Measurements from ENCODE around the gene ZRANB1. TPM values are rescaled to one million over a fixed set of nuclear protein-coding genes. Genes with fewer than 3 reads are reported as not detected.

ZRANB1 gene
- polyA plus RNA-seq, 1 experiment, result 9.3 TPM

DNA sequence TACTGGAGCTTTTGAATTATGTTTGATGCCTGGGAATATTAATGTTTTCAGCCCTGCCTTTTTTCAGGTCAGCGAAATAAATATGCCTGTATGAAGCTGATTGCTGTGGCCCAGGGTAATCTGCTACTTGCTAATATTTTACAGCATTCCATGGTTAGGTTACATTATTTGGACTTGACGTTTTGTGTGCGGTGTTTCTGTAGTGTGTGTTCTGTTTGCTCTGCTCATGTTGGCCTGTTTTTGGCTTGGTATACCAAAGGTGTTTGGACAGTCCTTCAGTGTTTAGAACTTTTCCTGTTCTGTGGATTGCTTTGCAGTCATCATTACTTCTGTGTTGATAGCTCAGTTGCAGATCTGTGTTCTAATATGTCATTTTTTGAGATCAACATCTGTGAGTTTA lies 11.5 kb downstream of the ZRANB1 start:
- Histone ChIP-seq H3K4me3 (ENCODE audit: low read depth, low read length) (no peak overlapping the region), H3K36me3 (ENCODE audit: control insufficient read depth, insufficient read depth, low read length) (no peaks in the 10 kb centered on the region), H3K27me3 (ENCODE audit: control insufficient read depth, insufficient read depth, low read length) (no peaks in the 10 kb centered on the region)
- POLR2A ChIA-PET, result no interaction called here
- DNase-seq (ENCODE audit: low read depth), result no peak
- TF ChIP-seq, protein P1, sequence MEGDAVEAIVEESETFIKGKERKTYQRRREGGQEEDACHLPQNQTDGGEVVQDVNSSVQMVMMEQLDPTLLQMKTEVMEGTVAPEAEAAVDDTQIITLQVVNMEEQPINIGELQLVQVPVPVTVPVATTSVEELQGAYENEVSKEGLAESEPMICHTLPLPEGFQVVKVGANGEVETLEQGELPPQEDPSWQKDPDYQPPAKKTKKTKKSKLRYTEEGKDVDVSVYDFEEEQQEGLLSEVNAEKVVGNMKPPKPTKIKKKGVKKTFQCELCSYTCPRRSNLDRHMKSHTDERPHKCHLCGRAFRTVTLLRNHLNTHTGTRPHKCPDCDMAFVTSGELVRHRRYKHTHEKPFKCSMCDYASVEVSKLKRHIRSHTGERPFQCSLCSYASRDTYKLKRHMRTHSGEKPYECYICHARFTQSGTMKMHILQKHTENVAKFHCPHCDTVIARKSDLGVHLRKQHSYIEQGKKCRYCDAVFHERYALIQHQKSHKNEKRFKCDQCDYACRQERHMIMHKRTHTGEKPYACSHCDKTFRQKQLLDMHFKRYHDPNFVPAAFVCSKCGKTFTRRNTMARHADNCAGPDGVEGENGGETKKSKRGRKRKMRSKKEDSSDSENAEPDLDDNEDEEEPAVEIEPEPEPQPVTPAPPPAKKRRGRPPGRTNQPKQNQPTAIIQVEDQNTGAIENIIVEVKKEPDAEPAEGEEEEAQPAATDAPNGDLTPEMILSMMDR (IDR thresholded peaks at IDR 0.05; ENCODE audit: insufficient read depth, low read depth, low read length), result no peak
- CTCF ChIA-PET, result interaction anchor here (1.0 kb wide), 2 partner anchors 9 to 27 kb away, joined by 3 to 6 read pairs; no protein-coding TSS in a partner anchor

DNA sequence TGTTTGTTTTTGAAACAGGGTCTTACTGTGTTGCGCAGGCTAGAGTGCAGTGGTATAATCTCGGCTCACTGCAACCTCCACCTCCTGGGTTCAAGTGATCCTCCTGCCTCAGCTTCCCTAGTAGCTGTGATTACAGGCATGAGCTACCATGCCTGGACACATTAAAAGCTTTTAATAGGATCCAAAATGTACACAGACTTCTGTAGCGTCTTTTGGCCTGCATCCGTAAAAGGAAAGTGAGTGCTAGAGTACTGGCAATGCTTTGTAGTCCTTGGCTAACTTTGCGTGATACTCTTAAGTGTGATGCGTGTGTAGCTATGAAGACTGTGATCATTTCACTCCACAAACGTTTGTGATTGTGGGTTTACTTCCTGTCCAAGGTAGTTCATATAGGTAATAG lies 13.3 kb downstream of the ZRANB1 start:
- TF ChIP-seq, protein P1 (IDR thresholded peaks at IDR 0.05; ENCODE audit: insufficient read depth, low read depth, low read length), result no peak
- H3K4me3 ChIP-seq (ENCODE audit: low read depth, low read length), result no peak overlapping the region
- CTCF ChIA-PET, result no interaction called here
- H3K36me3 ChIP-seq (ENCODE audit: control insufficient read depth, insufficient read depth, low read length), result no peaks in the 10 kb centered on the region
- H3K27me3 ChIP-seq (ENCODE audit: control insufficient read depth, insufficient read depth, low read length), result no peaks in the 10 kb centered on the region
- POLR2A ChIA-PET, result no interaction called here
- no peak for DNase-seq (ENCODE audit: low read depth)

DNA sequence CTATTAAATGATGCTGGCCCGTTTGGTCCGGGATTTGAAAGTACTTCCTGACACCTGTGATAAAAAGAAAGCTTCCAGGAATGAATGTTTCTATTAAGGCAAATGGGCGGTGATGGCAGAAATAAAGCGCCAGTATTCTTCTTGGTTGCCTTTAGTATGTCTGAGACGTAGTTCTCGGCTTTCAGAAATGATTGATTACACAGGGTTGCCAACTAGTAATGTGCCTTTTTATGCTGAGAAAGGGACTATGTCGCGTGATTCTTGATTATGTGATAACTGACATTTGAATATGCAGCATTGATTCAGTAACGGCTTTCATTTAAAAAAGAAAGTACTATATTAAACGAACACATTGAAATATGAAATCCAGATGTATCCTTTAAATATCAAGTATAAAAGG lies 13.9 kb downstream of the ZRANB1 start:
- CTCF ChIA-PET, result interaction anchor here (0.6 kb wide), 1 partner anchor 132 kb away, joined by 3 read pairs; no protein-coding TSS in a partner anchor
- Histone ChIP-seq H3K27me3 (ENCODE audit: control insufficient read depth, insufficient read depth, low read length) (no peaks in the 10 kb centered on the region), H3K4me3 (ENCODE audit: low read depth, low read length) (no peak overlapping the region), H3K36me3 (ENCODE audit: control insufficient read depth, insufficient read depth, low read length) (no peaks in the 10 kb centered on the region)
- POLR2A ChIA-PET, result no interaction called here
- TF ChIP-seq, protein P1 (IDR thresholded peaks at IDR 0.05; ENCODE audit: insufficient read depth, low read depth, low read length), result no peak
- DNase-seq (ENCODE audit: low read depth), result no peak

DNA sequence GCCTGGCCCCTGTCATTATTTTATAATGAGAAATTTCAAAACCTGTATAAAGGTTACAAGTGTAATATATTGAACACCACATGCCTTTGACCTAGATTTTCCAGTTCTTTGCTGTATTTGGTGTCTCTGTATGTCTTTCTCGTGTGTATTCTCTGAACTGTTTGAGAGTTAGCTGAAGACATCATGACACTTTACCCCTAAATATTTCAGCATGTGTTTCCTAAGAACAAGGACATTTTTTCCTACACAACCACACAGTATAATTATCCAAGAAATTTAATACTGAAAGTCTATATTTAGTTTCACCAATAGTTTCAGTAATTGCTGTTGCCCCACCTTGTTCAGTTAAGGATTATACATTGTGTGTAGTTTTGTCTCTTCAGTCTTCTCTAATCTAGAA lies 14.8 kb downstream of the ZRANB1 start:
- H3K27me3 ChIP-seq (ENCODE audit: control insufficient read depth, insufficient read depth, low read length), result no peaks in the 10 kb centered on the region
- H3K36me3 ChIP-seq (ENCODE audit: control insufficient read depth, insufficient read depth, low read length), result no peaks in the 10 kb centered on the region
- H3K4me3 ChIP-seq (ENCODE audit: low read depth, low read length), result no peak overlapping the region
- no peak for DNase-seq (ENCODE audit: low read depth)
- ChIA-PET POLR2A (no interaction called here), CTCF (no interaction called here)
- TF ChIP-seq, protein P1 (IDR thresholded peaks at IDR 0.05; ENCODE audit: insufficient read depth, low read depth, low read length), result no peak

DNA sequence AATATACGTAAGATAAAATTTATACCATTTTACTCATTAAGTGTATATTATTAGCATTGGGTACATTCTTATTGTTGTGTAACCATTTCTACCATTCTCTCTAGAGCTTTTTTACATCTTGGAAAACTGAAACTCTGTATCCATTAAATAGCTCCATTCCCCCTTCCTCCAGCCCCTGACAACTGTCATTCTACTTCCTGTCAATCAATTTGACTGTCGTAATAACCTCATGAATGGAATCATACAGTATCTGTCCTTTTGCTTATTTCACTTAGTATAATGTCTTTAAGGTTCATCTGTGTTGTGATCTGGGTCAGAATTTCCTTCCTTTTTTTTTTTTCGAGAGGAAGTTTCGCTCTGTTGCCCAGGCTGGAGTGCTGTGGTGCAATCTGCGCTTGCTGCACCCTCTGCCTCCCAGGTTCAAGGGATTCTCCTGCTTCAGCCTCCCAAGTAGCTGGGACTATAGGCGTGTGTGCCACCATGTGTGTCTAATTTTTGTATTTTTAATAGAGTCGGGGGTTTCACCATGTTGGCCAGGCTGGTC lies 15.6 kb downstream of the ZRANB1 start:
- Histone ChIP-seq H3K36me3 (ENCODE audit: control insufficient read depth, insufficient read depth, low read length) (no peaks in the 10 kb centered on the region), H3K4me3 (ENCODE audit: low read depth, low read length) (no peak overlapping the region), H3K27me3 (ENCODE audit: control insufficient read depth, insufficient read depth, low read length) (no peaks in the 10 kb centered on the region)
- TF ChIP-seq, protein P1 (IDR thresholded peaks at IDR 0.05; ENCODE audit: insufficient read depth, low read depth, low read length), result no peak
- CTCF ChIA-PET, result no interaction called here
- POLR2A ChIA-PET, result no interaction called here
- no peak for DNase-seq (ENCODE audit: low read depth)

Measured in BJ (cell line).